IMR-90 (cell line): ENCODE measurements around the gene SYTL3. TPM values are rescaled to one million over a fixed set of nuclear protein-coding genes. Genes with fewer than 3 reads are reported as not detected.
A peak's percentile ranks its signal among the peaks of the same experiment; 100 is the strongest.

Experiments
- ATAC-seq: fragments of 200-7000 bp; cut with Tn5 transposase; 2 replicates; pipeline ENCODE4 v1.9.1; 2020; ENCODE audit warnings: low read depth, mild to moderate bottlenecking, moderate library complexity
- BruUV-seq: library from RNA; stranded (reverse); fragments of 400-500 nt; replicated peaks from 2 replicates; lab custom pipeline; 2021; lab: Mats Ljungman, UMichigan
- CTCF ChIA-PET: fragments of 300-600 bp; formaldehyde crosslinking; extraction: SDS; loops from one replicate; lab custom pipeline; 2021; ENCODE audit warnings: antibody characterized with exemption; lab: Yijun Ruan, JAX
- POLR2A ChIA-PET: fragments of 300-600 bp; sonication (Branson Sonifier 250); formaldehyde crosslinking; loops from one replicate; lab custom pipeline; 2022; ENCODE audit warnings: antibody characterized with exemption; ENCODE audit not compliant: unreplicated experiment; lab: Charles Lee
- DNase-seq: peaks from one replicate; pipeline ENCODE4 v3.0.0; 2013
- H2AFZ ChIP-seq: replicated peaks from 2 replicates; pipeline ENCODE3; 2013; ENCODE audit warnings: low read length, mild to moderate bottlenecking; ENCODE audit not compliant: poor library complexity
- H2AK5ac ChIP-seq: 2 replicates; pipeline ENCODE4 v1.6.1; 2013; ENCODE audit warnings: low read depth, low read length, inconsistent platforms
- H2AK9ac ChIP-seq: replicated peaks from 2 replicates; pipeline ENCODE3; 2013; ENCODE audit warnings: mild to moderate bottlenecking, low read depth, low read length, moderate library complexity; ENCODE audit not compliant: poor library complexity
- H2BK120ac ChIP-seq: 2 replicates; pipeline ENCODE4 v1.6.1; 2013; ENCODE audit warnings: low read depth, low read length, inconsistent platforms
- H2BK15ac ChIP-seq: 3 replicates; pipeline ENCODE4 v1.6.1; 2013; ENCODE audit warnings: low read depth, low read length, inconsistent platforms
- H2BK20ac ChIP-seq: 2 replicates; pipeline ENCODE4 v1.6.1; 2013; ENCODE audit warnings: low read depth, mild to moderate bottlenecking, inconsistent platforms, low read length, moderate library complexity
- H2BK5ac ChIP-seq: 2 replicates; pipeline ENCODE4 v1.6.1; 2013; ENCODE audit warnings: mild to moderate bottlenecking, low read depth, low read length, inconsistent platforms; ENCODE audit not compliant: poor library complexity, severe bottlenecking
- H3K14ac ChIP-seq: replicated peaks from 2 replicates; pipeline ENCODE4 v1.6.1; 2013; ENCODE audit warnings: low read depth, low read length, inconsistent platforms
- H3K18ac ChIP-seq: 2 replicates; pipeline ENCODE4 v1.6.1; 2013; ENCODE audit warnings: low read depth, low read length, control low read depth
- H3K23ac ChIP-seq: 2 replicates; pipeline ENCODE4 v1.6.1; 2013; ENCODE audit warnings: low read depth, low read length, inconsistent platforms
- H3K27ac ChIP-seq: 2 replicates; pipeline ENCODE4 v1.5.1; 2013; ENCODE audit warnings: mild to moderate bottlenecking, control low read depth, low read length; ENCODE audit not compliant: insufficient read depth
- H3K27me3 ChIP-seq: 2 replicates; pipeline ENCODE4 v1.6.1; 2013; ENCODE audit warnings: low read length; ENCODE audit not compliant: control insufficient read depth, insufficient read depth
- H3K36me3 ChIP-seq: 2 replicates; pipeline ENCODE4 v1.6.1; 2013; ENCODE audit warnings: low read length, mixed read lengths; ENCODE audit not compliant: control insufficient read depth, insufficient read depth
- H3K4ac ChIP-seq: 2 replicates; pipeline ENCODE4 v1.6.1; 2013; ENCODE audit warnings: low read depth, low read length, inconsistent platforms
- H3K4me1 ChIP-seq: 2 replicates; pipeline ENCODE4 v1.6.1; 2013; ENCODE audit warnings: low read length, mixed read lengths; ENCODE audit not compliant: control insufficient read depth, insufficient read depth
- H3K4me2 ChIP-seq: 2 replicates; pipeline ENCODE4 v1.6.1; 2013; ENCODE audit warnings: low read depth, mild to moderate bottlenecking, control low read depth, low read length, moderate library complexity
- H3K4me3 ChIP-seq: 2 replicates; pipeline ENCODE4 v1.5.1; 2013; ENCODE audit warnings: low read depth, mild to moderate bottlenecking, control low read depth, low read length, moderate library complexity; ENCODE audit not compliant: insufficient read depth
- H3K56ac ChIP-seq: 2 replicates; pipeline ENCODE4 v1.6.1; 2013; ENCODE audit warnings: low read length, inconsistent platforms; ENCODE audit not compliant: insufficient read depth; ENCODE audit errors: extremely low read depth
- H3K79me1 ChIP-seq, 2 experiments: 2 replicates each; pipeline ENCODE4 v1.6.1; 2013; ENCODE audit warnings: low read length in 2 of 2, inconsistent platforms in 1 of 2, low read depth in 1 of 2
- H3K9ac ChIP-seq: 2 replicates; pipeline ENCODE4 v1.6.1; 2013; ENCODE audit warnings: low read depth, low read length, control low read depth
- H3K9me1 ChIP-seq: 2 replicates; pipeline ENCODE4 v1.6.1; 2013; ENCODE audit warnings: low read length, inconsistent platforms; ENCODE audit not compliant: insufficient read depth
- H3K9me3 ChIP-seq: 2 replicates; pipeline ENCODE4 v1.6.1; 2013; ENCODE audit warnings: low read length; ENCODE audit not compliant: control insufficient read depth, insufficient read depth
- H4K20me1 ChIP-seq: 2 replicates; pipeline ENCODE4 v1.6.1; 2013; ENCODE audit warnings: low read length, inconsistent platforms; ENCODE audit not compliant: insufficient read depth
- H4K5ac ChIP-seq: 2 replicates; pipeline ENCODE4 v1.6.1; 2013; ENCODE audit warnings: mild to moderate bottlenecking, low read depth, low read length, control low read depth
- H4K8ac ChIP-seq, 2 experiments: 2 replicates each; pipeline ENCODE4 v1.6.1; 2013; ENCODE audit warnings: low read depth in 2 of 2, low read length in 2 of 2, control low read depth in 1 of 2, inconsistent platforms in 1 of 2
- H4K91ac ChIP-seq: 2 replicates; pipeline ENCODE4 v1.6.1; 2013; ENCODE audit warnings: low read depth, low read length, inconsistent platforms; ENCODE audit not compliant: insufficient read depth
- CEBPB ChIP-seq: IDR thresholded peaks from 2 replicates; pipeline ENCODE4 v1.6.1; 2012; ENCODE audit warnings: low read depth, low read length, improper control_type of control experiment
- MAZ ChIP-seq: IDR thresholded peaks from 2 replicates; pipeline ENCODE4 v1.6.1; 2012; ENCODE audit warnings: low read depth, mild to moderate bottlenecking, low read length, improper control_type of control experiment, moderate library complexity, borderline replicate concordance
- MXI1 ChIP-seq: IDR thresholded peaks from 2 replicates; pipeline ENCODE4 v1.6.1; 2012; ENCODE audit warnings: low read depth, mild to moderate bottlenecking, low read length, moderate library complexity, borderline replicate concordance
- RAD21 ChIP-seq: IDR thresholded peaks from 2 replicates; pipeline ENCODE4 v1.6.1; 2012; ENCODE audit warnings: low read length, improper control_type of control experiment
- RFX5 ChIP-seq: IDR thresholded peaks from 2 replicates; pipeline ENCODE4 v1.8.0; 2012; ENCODE audit warnings: low read depth, mild to moderate bottlenecking, low read length, moderate library complexity
- WGBS, 2 experiments: methylation state at CpG; one replicate each; pipeline versions ENCODE4 v1.1.5 to v1.1.7; 2013; ENCODE audit warnings: missing lambda C conversion rate in 2 of 2; ENCODE audit not compliant: insufficient read length in 1 of 2; ENCODE audit errors: extremely low coverage in 2 of 2; 5-methylcytosine and 5-hydroxymethylcytosine counted together
- dilution Hi-C: fragments of 300-500 bp; cut with HindIII; formaldehyde crosslinking; loops from one replicate; pipeline ENCODE4 v1.14.3; 2018; ENCODE audit warnings: low sequenced_read_pairs; ENCODE audit not compliant: unreplicated experiment
- in situ Hi-C: fragments of 300-500 bp; cut with MboI; formaldehyde crosslinking; loops from 3 replicates; pipeline ENCODE4 v1.14.3; 2019; ENCODE audit warnings: low sequenced_read_pairs, inconsistent platforms, mixed read lengths
- intact Hi-C: fragments of 100-400 bp; cut with micrococcal nuclease; formaldehyde crosslinking; loops from 2 replicates; pipeline ENCODE4 v1.10.0; 2022
- polyA plus RNA-seq, 3 experiments: library from polyadenylated mRNA; depleted of rRNA; stranded (reverse); fragments of >200 nt; gene quantifications; 2 replicates each; pipeline ENCODE4 v1.2.3, GENCODE V29; 2012; ENCODE audit warnings: low replicate concordance in 1 of 3
- total RNA-seq: library from RNA; depleted of rRNA; stranded (reverse); fragments of >200 nt; gene quantifications from 2 replicates; pipeline ENCODE4 v1.2.3, GENCODE V29; 2012

Gene SYTL3
- total and polyA plus RNA-seq, 2 of the 4 experiments (the other 2 are of a cell fraction): 2.9 to 4.3 TPM

DNA sequence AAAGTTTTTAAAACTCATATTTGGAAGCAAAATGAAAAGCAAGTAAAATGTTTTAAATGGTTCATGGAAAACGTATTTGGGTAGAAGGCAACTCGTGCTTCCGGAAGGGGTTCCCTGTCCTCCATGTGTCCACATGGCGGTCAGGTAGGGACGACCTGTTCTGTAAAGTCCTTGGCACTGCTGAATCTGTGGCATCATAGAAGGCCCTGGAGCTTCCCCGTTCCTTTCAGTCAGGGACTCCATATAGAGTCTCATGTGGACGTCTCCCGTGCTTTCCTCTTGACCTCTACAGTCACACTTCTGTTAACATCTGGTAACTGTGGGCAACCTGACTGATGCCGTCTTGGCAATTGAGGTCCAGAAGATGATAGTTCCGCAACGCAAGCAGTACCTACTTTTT is 16.7 kb upstream of the SYTL3 start:
- Histone ChIP-seq H4K5ac (peak overlapping the region; percentile 79), H3K9ac (no peak overlapping the region), H2BK5ac (peak overlapping the region; percentile 56), H2AK5ac (peak overlapping the region; percentile 48; the same call in 1 of the 2 replicates), H3K23ac (no peak overlapping the region), H3K9me3 (no peaks in the 10 kb centered on the region), H4K8ac (peak overlapping the region in 1 of 2 experiments; percentile 73; a peak in 2 of 4 replicates), H3K36me3 (peaks cover 28% of the 10 kb centered on the region), H3K56ac (no peak overlapping the region), H2BK15ac (peak overlapping the region; percentile 11; the same call in 1 of the 3 replicates), H2BK120ac (peak overlapping the region; percentile 62), H3K18ac (peak overlapping the region; percentile 87; the same call in 1 of the 2 replicates), H3K9me1 (peaks cover 21% of the 10 kb centered on the region), H3K4me2 (no peak overlapping the region), H3K4ac (peak overlapping the region; percentile 79), H3K79me1 (peaks cover 10 to 63% of the 10 kb centered on the region in 2 experiments), H4K20me1 (peaks cover 12% of the 10 kb centered on the region; the same call in 1 of the 2 replicates), H4K91ac (peak overlapping the region; percentile 52; the same call in 1 of the 2 replicates), H3K14ac (no peak overlapping the region), H3K27ac (peak overlapping the region; percentile 74; the same call in 1 of the 2 replicates), H3K4me1 (peaks cover 14% of the 10 kb centered on the region), H2AFZ (no peak overlapping the region), H2BK20ac (peak overlapping the region; percentile 11; the same call in 1 of the 2 replicates), H3K27me3 (no peaks in the 10 kb centered on the region), H2AK9ac (no peak overlapping the region), H3K4me3 (no peak overlapping the region)
- no peak for DNase-seq
- in situ Hi-C loops (loop anchor here (25.0 kb wide), 1 partner anchor 1079 kb away; no protein-coding TSS in a partner anchor), intact Hi-C loops (no loop called here), dilution Hi-C loops (no loop called here)
- TF ChIP-seq MXI1 (no peak), RAD21 (no peak), CEBPB (no peak), RFX5 (no peak), MAZ (no peak)
- CTCF ChIA-PET: no interaction called here
- BruUV-seq: no TSS peak
- 89% methylated on average over 7 of the region's 11 CpGs; no CpG with 5 or more reads in 1 of the 2 experiments for WGBS, 2 experiments
- POLR2A ChIA-PET: no interaction called here
- no peak for ATAC-seq
